ENCODE measurements around the gene DDX3X. TPM values are rescaled to one million over a fixed set of nuclear protein-coding genes. Genes with fewer than 3 reads are reported as not detected.
A peak's percentile ranks its signal among the peaks of the same experiment; 100 is the strongest.

DDX3X gene
- total and polyA plus RNA-seq, 2 of the 4 experiments (the other 2 are of a cell fraction), result 64.8 to 229 TPM

- peak; percentile 94 for DNase-seq
Observed at GRCh38 chrX:41313419-41313818, 20.5 kb upstream of the DDX3X start.

More at GRCh38 chrX:41313419-41313818, 20.5 kb upstream of the DDX3X start:
- Histone ChIP-seq H3K9ac (ENCODE audit: low read depth, low read length) (no peak overlapping the region), H4K91ac (ENCODE audit: insufficient read depth, low read depth, low read length) (no peak overlapping the region), H3K27ac (ENCODE audit: insufficient read depth, low read length) (peak overlapping the region; percentile 10; the same call in 1 of the 2 replicates), H3K18ac (ENCODE audit: low read depth, low read length) (no peak overlapping the region), H3K56ac (ENCODE audit: extremely low read depth, insufficient read depth, low read length) (no peak overlapping the region), H3K4me3 (ENCODE audit: insufficient read depth, low read depth, low read length) (no peak overlapping the region), H4K5ac (ENCODE audit: low read depth, low read length) (no peak overlapping the region), H2BK5ac (ENCODE audit: low read depth, low read length, poor library complexity, severe bottlenecking) (peak overlapping the region; percentile 67), H3K36me3 (ENCODE audit: control insufficient read depth, insufficient read depth, low read length) (no peaks in the 10 kb centered on the region), H3K4me1 (ENCODE audit: control insufficient read depth, insufficient read depth, low read length) (peaks cover 7% of the 10 kb centered on the region), H2BK20ac (ENCODE audit: low read depth, low read length) (peak overlapping the region; percentile 40; the same call in 1 of the 2 replicates), H2BK15ac (ENCODE audit: low read depth, low read length) (no peak overlapping the region), H3K14ac (replicated peaks; ENCODE audit: low read depth, low read length) (no peak overlapping the region), H2AFZ (replicated peaks; ENCODE audit: low read length, poor library complexity) (no peak overlapping the region), H3K4me2 (ENCODE audit: low read depth, low read length) (no peak overlapping the region), H3K9me1 (ENCODE audit: insufficient read depth, low read length) (no peaks in the 10 kb centered on the region; the same call in 1 of the 2 replicates), H4K20me1 (ENCODE audit: insufficient read depth, low read length) (no peaks in the 10 kb centered on the region), H2BK120ac (ENCODE audit: low read depth, low read length) (peak overlapping the region; percentile 1; the same call in 1 of the 2 replicates), H3K4ac (ENCODE audit: low read depth, low read length) (no peak overlapping the region), H3K27me3 (ENCODE audit: control insufficient read depth, insufficient read depth, low read length) (peaks cover 4% of the 10 kb centered on the region; the same call in 1 of the 2 replicates), H3K9me3 (ENCODE audit: control insufficient read depth, insufficient read depth, low read length) (no peaks in the 10 kb centered on the region), H3K23ac (ENCODE audit: low read depth, low read length) (no peak overlapping the region), H2AK9ac (replicated peaks; ENCODE audit: low read depth, low read length, poor library complexity) (no peak overlapping the region), H2AK5ac (ENCODE audit: low read depth, low read length) (no peak overlapping the region; the same call in 1 of the 2 replicates), H3K79me1 (ENCODE audit: low read depth in 1 of 2, low read length in 2 of 2) (no peaks in the 10 kb centered on the region), H4K8ac (ENCODE audit: low read depth in 2 of 2, low read length in 2 of 2) (no peak overlapping the region)
- in situ Hi-C loops (cut with MboI; ENCODE audit: low sequenced_read_pairs), result no loop called here
- WGBS, 2 experiments (ENCODE audit: extremely low coverage in 2 of 2, insufficient read length in 1 of 2), result 48% methylated on average over 3 of the region's 5 CpGs; no CpG with 5 or more reads in 1 of the 2 experiments
- peak; percentile 88 for ATAC-seq (ENCODE audit: low read depth)
- ChIA-PET POLR2A (ENCODE audit: unreplicated experiment) (interaction anchor here (1.1 kb wide), 1 partner anchor 20 kb away, joined by 3 read pairs; the partner anchor contains the start of gene DDX3X), CTCF (no interaction called here)
- no TSS peak for BruUV-seq (replicated peaks)
- dilution Hi-C loops (cut with HindIII; ENCODE audit: low sequenced_read_pairs, unreplicated experiment), result no loop called here
- intact Hi-C loops (cut with micrococcal nuclease), result no loop called here
- 0 out of 2 replicates have a peak, but pooled peaks have one; percentile 1 for TF ChIP-seq USF2 (IDR thresholded peaks at IDR 0.05; ENCODE audit: low read depth, low read length)
- peak; percentile 14; the same call in 1 of the 2 replicates for TF ChIP-seq NFE2L2 (IDR thresholded peaks at IDR 0.05; ENCODE audit: low read depth, low read length)
- peak; percentile 48; the same call in 1 of the 2 replicates for TF ChIP-seq FOS (IDR thresholded peaks at IDR 0.05; ENCODE audit: low read depth, low read length)
- peak; percentile 60 for TF ChIP-seq CEBPB (IDR thresholded peaks at IDR 0.05; ENCODE audit: low read depth, low read length)
- TF ChIP-seq RCOR1 (IDR thresholded peaks at IDR 0.05; ENCODE audit: insufficient replicate concordance, low read length), result no peak

Measured in IMR-90 (cell line).